Cardiac muscle cell (in vitro differentiated cells and primary cell): ENCODE data around the gene DVL1. TPM values are rescaled to one million over a fixed set of nuclear protein-coding genes. Genes with fewer than 3 reads are reported as not detected.

Experiments
- DNase-seq, 2 donors: peaks; one replicate each; pipeline versions ENCODE4 v3.0.0 to v3.0.0-alpha.2; 2010 to 2017; ENCODE audit warnings: low read depth in 1 of 2, low spot score in 1 of 2
- H3K27ac ChIP-seq: fragments of 200-600 bp; sonication (generic); 2 replicates; pipeline ENCODE4 v1.5.1; 2016
- H3K27me3 ChIP-seq: fragments of 200-600 bp; sonication (generic); 2 replicates; pipeline ENCODE4 v1.6.0; 2016; ENCODE audit warnings: control low read depth
- H3K36me3 ChIP-seq: fragments of 200-600 bp; sonication (generic); 2 replicates; pipeline ENCODE4 v1.5.1; 2016; ENCODE audit warnings: control low read depth
- H3K4me1 ChIP-seq: fragments of 200-600 bp; sonication (generic); 2 replicates; pipeline ENCODE4 v1.8.1; 2017; ENCODE audit warnings: low read depth, mild to moderate bottlenecking, mixed run types
- H3K4me3 ChIP-seq: fragments of 200-600 bp; sonication (generic); 2 replicates; pipeline ENCODE4 v1.5.1; 2016; ENCODE audit warnings: mild to moderate bottlenecking
- H3K9me3 ChIP-seq: fragments of 200-600 bp; sonication (generic); 2 replicates; pipeline ENCODE4 v1.5.1; 2017; ENCODE audit warnings: low read depth, mild to moderate bottlenecking, control low read depth
- polyA plus RNA-seq: library from polyadenylated mRNA; unstranded; fragments of >200 nt; fragmentation: Nextera tagmentation; extraction: Ambion mirVana; gene quantifications from 2 replicates; pipeline ENCODE4 v1.2.1, GENCODE V29; 2016
- total RNA-seq: library from RNA; depleted of rRNA; stranded (reverse); fragments of >200 nt; gene quantifications from 2 replicates; pipeline ENCODE4 v1.2.3, GENCODE V29; 2016
- TF ChIP-seq, protein P1 (sequence below): IDR thresholded peaks from 2 replicates; pipeline ENCODE4 v1.5.1; 2012; ENCODE audit warnings: low read depth, mild to moderate bottlenecking, low read length

DVL1 gene
- total and polyA plus RNA-seq, 2 experiments from 2014 or later: 29.1 to 105 TPM

DNA sequence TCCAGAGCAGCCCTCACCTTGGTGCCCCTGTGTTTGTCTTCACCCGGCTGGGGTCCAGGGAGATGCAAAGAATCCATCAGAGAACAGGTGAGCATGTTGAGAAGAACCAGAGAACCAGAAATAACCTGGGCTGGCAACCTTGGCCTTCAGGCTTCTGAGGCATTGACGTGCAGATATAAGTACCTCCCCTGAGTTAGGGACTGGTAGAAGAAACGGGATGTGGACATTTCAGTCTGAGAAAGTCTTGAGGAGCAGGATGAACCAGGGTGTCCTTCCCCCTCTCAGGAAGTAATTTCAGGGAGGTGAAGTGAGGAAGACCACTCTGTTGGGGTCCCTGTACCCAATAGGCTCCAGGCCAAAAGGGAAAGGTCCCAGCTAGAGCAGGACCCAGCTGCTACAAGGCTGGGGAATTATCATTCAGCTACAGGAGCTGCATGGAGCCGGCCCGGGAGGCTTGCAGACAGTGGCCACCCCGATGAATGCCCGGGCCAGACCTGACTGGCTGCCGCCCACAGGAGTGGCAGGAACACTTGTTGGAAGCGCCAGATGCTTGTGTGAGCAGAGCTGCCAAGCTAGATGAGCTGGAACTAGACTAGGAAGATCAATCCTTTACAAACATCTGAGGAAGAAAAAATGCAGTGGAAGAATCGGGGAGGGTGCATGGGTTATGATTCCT is 27.5 kb upstream of the DVL1 start:
- Histone ChIP-seq H3K9me3 (no peaks in the 10 kb centered on the region), H3K36me3 (peaks cover 4% of the 10 kb centered on the region), H3K27me3 (no peaks in the 10 kb centered on the region), H3K4me3 (no peak overlapping the region), H3K4me1 (peaks cover 5% of the 10 kb centered on the region), H3K27ac (peak overlapping the region; percentile 93)
- TF ChIP-seq, protein P1, sequence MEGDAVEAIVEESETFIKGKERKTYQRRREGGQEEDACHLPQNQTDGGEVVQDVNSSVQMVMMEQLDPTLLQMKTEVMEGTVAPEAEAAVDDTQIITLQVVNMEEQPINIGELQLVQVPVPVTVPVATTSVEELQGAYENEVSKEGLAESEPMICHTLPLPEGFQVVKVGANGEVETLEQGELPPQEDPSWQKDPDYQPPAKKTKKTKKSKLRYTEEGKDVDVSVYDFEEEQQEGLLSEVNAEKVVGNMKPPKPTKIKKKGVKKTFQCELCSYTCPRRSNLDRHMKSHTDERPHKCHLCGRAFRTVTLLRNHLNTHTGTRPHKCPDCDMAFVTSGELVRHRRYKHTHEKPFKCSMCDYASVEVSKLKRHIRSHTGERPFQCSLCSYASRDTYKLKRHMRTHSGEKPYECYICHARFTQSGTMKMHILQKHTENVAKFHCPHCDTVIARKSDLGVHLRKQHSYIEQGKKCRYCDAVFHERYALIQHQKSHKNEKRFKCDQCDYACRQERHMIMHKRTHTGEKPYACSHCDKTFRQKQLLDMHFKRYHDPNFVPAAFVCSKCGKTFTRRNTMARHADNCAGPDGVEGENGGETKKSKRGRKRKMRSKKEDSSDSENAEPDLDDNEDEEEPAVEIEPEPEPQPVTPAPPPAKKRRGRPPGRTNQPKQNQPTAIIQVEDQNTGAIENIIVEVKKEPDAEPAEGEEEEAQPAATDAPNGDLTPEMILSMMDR: no peak
- no peak for DNase-seq

DNA sequence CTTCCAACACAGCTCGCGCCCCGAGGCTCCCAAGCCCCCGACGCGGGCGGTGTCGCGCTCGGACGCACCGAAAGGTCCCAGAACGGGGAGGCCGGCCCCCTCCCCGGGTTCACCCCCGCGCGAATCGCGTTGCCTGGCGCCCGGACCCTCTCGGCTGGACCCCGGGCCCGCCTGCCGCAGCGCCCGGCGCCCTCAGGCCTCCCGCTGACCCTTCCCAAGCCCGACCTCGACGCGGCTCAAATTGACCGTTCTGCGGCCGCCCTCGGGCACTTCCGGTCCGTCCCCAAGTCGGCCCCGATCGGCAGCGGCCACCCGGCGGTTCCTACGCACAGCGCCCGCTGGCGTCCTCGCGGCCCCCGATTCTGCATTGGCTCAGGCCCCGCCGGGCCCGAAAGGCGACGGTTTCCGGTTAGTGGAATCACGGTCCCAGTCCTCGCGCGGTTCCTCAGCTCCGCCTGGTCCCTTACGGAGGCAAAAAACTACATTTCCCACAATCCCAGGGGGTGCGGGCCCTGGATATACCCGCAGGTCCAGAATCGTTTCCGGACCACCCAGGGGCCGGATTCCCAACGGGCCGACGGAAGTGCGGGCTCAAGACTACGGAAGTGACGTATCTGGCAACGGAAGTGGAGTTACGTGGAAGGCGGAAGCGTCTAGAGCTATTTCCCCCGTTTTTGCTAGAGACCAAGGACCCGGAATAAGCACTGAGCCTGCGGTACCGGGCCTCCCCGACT is 25.9 kb upstream of the DVL1 start, which contains the start of gene AURKAIP1:
Gene AURKAIP1 (minus strand): TSS at position 279 of the 734 bp plus-strand sequence. CDS start 451 bp downstream, outside the sequence.
- Histone ChIP-seq H3K4me3 (peak within 1 kb of the TSS; percentile 86), H3K9me3 (no peaks in the 10 kb centered on the region), H3K27ac (peak within 1 kb of the TSS; percentile 93), H3K27me3 (no peaks in the 10 kb centered on the region), H3K36me3 (peaks cover 4% of the 10 kb centered on the region), H3K4me1 (peaks cover 5% of the 10 kb centered on the region)
- peak; percentile 100 for DNase-seq
- TF ChIP-seq, protein P1: peak; percentile 40

DNA sequence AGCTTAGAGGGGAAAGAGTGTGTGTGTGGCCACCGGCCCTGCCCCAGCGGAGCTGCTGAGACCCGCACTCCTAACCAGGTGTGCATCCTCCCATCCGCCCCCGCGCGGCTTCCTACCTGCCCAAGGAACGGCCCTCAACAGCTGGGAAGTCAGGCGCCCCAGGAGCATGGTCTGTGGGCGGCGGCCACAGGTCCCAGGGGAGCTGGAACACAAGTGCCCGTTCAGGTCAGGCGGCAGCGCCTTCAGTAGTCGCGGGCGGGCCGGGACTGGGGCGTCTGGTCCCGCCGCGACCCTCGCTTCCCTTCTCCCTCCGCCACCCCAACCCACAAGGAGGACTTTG is 25.3 kb upstream of the DVL1 start:
- Histone ChIP-seq H3K27ac (peak overlapping the region; percentile 93), H3K4me1 (peaks cover 5% of the 10 kb centered on the region), H3K9me3 (no peaks in the 10 kb centered on the region), H3K4me3 (peak overlapping the region; percentile 86), H3K27me3 (no peaks in the 10 kb centered on the region), H3K36me3 (peaks cover 4% of the 10 kb centered on the region)
- DNase-seq: no peak
- TF ChIP-seq, protein P1: no peak

DNA sequence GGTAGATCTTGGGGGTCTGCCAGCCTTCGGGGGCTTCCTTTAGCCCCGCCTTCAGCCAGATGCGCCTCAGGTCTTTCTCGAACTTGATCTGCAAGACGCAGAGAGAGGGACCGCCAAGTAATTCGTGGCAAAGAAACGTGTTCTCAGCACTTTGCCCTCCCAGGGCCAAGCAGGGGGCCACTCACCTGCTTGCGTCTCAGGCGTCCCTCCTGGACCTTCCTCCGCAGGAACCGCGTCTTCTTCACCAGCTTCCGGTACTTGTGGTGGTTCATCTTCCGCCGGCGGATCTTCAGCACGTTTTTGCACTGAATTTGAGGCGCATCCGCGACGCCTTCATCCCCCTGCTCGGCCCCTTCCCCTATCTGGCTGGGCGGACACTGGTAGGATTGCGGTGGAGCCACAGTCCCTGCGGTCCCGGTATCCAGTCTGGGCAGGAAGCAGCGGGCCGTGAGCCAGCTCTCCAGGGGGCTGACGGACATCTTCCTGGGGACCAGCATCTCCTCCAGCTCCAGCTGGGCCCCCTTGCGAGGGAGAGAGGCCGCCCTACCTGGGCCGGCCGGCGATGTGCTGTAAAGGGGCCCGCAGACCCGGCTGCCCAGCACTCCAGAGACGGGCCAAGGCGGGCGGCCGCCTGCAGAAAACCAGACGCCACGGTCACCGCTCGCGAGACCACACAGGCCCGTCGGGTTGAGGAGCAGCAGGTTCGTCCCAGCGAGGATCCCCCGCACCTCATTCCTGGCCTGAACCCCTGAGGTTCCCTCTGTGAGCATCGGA is 24.8 kb upstream of the DVL1 start:
- peak overlapping the region; percentile 86 for H3K4me3 ChIP-seq
- no peak for DNase-seq
- peaks cover 4% of the 10 kb centered on the region for H3K36me3 ChIP-seq
- H3K27me3 ChIP-seq: no peaks in the 10 kb centered on the region
- peak overlapping the region; percentile 93 for H3K27ac ChIP-seq
- peaks cover 5% of the 10 kb centered on the region for H3K4me1 ChIP-seq
- TF ChIP-seq, protein P1: no peak
- no peaks in the 10 kb centered on the region for H3K9me3 ChIP-seq

DNA sequence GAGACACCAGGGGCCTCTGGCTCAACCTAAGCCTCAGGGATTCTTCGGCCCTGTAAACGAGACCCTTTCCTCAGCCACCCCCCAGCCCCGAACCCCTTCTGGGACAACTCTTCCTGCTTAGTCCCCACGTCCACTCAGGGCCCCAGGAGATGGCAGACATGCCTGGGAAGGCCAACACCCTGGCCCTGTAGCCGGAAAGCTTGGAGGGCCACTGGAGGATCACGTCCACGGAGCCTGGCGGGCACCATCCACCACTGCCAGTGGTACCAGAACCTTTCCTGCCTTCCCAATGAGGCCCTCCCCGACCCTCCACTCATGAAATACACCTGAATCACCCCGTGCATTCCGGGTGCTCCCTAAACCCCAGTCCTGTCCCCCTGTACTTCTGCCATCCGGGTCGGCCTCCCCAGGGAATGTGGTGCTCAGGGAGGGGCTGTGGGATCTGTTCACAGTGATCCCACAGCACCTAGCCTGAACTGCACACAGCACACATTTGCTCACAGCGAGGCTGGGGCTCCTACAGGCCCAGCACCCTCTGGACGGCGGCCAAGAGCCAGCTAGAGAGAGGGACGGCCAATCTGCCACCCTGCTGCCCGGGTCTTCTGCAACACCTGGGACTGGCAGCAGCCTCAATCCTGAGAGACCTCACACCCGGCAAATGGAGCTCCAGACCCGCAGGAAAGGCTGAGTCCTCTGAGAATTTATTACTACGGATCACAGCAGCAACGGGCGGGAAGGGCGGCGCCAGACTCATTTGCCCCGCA is 24.0 kb upstream of the DVL1 start:
- no peak overlapping the region for H3K27ac ChIP-seq
- no peak overlapping the region for H3K4me3 ChIP-seq
- no peaks in the 10 kb centered on the region for H3K9me3 ChIP-seq
- no peaks in the 10 kb centered on the region for H3K27me3 ChIP-seq
- TF ChIP-seq, protein P1: no peak
- H3K36me3 ChIP-seq: peaks cover 4% of the 10 kb centered on the region
- H3K4me1 ChIP-seq: peaks cover 5% of the 10 kb centered on the region
- DNase-seq: no peak
